CD4-positive, alpha-beta T cell treated with Interleukin-15 for 1 hour (primary cell): ENCODE data around the gene JAG1.

Experiments
- DNase-seq: peaks from one replicate; pipeline ENCODE4 v3.0.0-alpha.2; 2020

Gene JAG1

DNA sequence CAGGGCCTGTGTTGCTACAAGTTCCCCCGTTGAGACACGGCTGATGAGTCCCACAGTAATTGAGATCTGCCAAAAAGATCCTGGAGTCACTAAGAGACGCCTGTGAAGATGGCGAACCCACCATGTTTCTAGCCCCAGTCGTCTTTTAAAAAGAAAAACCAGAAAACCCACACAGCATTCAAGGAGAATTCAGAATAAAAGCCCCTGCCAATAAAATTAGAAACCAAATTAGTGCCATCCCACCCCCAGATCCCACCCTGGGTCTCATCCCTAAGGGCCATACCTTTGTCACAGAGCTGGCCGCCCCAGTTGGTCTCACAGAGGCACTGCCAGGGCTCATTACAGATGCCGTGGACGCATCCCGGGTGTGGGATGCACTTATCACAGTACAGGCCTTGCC lies 21.6 kb downstream of the JAG1 start:
- DNase-seq: no peak

DNA sequence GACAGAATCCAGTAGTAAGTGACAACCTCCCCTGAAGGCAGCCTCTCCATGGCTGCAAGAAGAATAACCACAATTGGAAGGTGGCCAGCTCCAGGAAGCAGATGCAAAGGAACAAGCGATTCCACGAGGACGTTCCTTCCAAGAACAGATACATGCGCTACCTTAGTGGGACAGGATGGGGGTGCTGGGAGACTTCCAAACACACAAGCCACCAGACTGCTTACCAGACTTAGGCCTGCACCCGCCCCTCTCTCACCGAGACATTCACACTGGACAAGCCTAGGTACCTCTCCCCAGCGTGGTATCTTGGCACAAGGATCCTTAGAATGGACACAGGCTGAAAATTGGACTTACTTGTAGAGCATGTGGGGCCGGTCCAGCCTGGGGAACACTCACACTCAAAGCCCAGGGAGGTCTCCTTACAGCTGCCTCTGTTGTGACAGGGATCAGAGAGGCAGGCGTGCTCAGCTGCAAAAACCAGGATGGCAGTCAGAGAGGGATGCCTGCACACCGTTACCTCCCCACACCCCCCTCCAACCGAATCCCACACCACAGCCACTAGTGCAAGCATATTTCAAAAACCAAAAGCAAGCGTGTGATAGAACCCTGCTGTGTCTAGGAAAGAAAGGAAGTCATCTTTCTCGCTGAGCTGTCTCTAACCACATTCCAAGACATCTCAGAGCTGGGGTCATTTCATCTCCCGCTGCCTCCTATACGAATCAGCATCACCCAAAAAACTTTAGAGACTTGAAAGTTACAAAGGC lies 22.4 kb downstream of the JAG1 start:
- no peak for DNase-seq

DNA sequence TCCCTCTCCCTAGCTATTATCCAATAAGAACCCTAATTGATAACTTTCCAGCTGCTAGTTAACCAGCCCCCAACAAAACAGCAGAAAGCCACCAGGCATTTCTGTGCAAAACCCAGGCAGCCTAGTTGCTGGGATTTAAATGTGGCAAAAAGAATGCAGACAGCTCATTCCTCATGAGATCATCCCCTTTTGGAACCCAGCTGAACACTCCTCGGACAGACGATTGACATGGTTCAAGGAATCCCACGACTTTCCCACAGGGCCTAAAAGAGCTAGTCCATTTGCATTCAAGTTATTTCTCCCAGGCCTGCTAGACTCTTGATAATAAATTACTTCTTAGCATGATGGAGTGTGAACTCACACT lies 24.0 kb downstream of the JAG1 start:
- DNase-seq: no peak

DNA sequence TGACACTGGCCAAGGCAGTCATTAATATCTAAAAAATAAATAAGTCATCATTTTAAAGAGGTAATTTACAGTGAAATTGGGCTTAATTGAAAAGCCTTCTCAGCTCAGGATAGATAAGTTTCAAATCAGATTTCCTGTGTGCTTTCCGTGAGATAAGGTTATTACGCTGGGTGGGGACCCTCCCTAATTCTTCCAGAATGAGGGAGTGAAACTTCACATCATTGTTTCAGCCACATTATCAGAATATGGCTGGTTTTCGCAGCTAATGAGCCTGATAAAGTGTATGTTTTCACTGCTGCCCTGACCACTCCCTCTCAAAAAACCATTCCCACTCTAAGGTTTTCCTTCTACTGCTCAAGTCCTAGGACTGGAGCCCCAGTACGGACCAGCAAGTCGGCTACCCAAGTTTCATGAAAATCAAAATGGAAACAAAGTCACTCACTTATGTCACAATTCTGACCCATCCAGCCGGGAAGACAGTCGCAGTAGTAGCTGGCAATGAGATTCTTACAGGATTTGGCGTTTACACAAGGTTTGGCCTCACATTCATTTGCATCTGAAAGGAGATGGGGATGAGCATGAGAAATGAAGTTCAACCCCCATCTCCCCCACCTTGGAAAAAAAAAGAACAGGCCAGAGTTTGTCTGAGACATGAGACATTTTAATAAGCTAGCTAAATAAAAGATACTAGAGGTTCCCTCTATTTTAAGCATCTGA lies 24.6 kb downstream of the JAG1 start:
- DNase-seq: no peak

DNA sequence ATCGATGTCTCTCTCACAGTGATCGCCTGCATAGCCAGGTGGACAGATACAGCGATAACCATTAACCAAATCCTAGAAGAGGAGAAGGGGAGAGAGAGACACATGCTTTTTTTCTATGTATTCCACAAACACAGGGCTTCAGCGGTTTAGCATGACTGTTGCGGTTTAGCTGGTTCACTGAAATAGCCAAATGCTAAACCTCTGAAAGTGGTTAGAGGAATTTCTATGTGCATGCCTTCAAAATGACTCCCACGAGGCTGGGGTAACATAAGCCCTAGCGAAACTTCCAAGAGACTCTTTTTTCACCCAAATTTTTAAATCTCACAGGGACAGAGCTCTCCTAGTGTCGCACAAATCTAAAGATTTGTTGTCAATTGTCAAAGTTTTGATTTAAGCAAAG lies 25.1 kb downstream of the JAG1 start:
- no peak for DNase-seq

DNA sequence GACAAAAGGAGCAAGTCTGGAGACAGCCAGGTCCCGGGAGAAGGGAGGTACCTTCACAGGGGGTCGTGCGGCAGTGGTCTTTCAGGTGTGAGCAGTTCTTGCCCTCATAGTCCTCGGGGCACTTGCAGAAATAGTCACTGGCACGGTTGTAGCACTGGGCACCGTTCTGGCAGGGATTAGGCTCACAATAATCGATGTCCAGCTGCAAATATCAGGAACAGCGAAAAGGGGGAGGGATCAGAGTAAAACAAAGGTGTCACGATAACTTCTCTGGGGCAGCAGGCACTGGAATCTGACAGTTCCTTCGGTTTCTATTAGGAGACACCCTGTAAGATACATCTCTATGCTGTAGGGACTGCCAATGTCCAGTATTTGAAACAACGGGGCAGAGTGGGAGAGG lies 25.9 kb downstream of the JAG1 start:
- DNase-seq: no peak

DNA sequence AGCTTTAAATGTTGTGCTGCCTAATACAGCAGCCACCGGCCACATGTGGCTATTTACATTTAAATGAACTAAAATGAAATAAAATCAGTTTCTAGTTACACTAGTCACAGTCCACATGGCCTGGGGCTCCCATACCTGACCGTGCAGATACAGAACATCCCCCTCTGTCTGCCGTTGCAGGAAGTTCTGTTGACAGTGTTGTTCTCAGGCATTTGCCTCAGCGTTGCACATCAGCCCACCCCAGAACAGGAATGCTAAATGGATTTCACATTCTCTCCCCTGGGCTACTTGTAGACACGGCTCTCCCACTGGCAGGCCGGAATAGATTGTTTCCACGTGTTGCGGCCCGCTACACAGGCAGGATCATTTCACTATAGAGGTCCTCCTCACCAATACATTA lies 26.3 kb downstream of the JAG1 start:
- DNase-seq: no peak

DNA sequence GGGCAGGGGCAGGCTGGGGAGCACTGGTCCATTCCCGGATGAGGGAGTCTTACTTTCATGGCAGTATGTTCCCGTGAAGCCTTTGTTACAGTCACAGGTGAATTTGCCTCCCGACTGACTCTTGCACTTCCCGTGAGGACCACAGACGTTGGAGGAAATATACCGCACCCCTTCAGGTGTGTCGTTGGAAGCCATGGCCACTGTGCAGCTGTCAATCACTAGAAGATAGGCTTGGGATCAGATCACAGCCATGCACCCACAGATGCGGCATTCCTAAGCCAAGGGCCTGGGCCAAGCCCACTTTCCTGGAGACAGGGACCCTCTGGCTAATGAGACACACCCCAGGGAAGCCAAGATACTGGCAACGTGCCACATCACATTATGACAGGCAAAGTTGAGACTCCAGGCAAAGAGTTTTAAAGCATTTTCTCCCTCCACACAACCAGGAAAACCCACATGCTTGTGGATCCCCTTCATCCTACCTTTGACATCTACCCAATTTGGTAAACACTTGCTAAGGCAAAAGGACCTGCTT lies 26.8 kb downstream of the JAG1 start:
- no peak for DNase-seq

DNA sequence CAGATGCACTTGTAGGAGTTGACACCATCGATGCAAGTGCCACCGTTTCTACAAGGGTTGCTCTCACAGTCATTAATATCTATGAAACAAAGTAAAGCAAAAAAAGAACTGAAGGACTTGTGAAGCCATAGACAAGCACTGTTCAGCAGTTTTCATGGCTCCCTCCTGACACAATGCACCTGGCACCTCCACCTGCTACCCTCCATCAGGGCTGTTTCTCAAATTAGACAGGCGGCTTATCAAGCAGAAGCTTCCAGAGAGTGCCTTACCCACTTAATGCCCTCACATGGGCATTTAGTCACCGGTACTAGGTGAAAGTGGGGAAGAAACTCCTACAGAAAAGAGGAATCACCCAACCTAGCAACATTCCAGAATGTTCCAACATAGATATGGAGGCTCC lies 27.8 kb downstream of the JAG1 start:
- DNase-seq: no peak

DNA sequence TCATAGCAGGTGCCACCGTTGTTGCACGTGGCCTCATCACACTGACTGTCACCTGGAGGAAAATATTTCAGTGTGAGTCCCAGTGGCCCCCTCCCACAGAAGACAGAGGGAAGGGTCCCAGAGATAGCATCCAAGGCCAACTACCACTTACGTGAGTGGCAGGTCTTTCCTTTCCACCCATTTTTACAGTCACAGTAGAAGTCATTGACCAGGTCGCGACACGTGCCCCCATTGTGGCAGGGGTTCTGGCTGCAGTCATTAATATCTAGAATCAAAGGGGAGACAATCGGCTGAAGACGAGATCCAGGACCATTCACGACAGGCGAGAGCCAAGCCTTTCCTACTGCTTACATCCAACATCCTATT lies 28.6 kb downstream of the JAG1 start:
- DNase-seq: no peak

DNA sequence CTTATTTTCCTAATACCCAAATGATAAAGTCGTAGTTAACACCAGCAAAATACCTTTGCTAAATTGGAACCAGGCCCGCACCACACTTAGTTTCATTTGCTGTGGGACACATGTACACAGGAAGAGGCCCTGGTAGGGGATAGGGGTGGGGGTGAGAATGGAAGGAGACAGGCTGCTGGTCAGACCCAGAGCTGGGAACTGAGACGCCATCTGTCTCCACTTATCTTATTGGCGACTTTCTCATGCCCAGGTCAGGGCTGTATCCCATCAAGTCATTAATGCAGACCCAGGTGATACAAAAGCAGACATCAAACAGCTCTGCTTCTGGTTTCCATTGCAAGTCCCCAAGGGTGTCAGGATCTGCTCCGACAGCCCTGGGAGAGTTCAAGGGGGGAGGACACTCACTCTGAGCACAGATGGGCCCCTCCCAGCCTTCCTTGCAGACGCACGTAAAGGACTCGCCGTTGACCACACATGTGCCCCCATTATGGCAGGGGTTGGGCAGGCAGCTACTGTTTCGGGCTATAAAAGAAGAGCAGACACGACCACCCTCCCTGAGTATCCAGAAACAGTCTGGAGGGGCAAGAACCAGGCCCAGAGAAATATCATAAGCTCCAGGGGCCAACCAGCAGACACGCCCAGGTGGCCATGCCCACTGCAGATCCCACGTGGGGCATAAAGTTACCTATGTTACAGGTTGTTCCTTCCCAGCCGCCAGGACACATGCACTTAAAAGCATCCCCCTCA lies 29.2 kb downstream of the JAG1 start:
- no peak for DNase-seq

DNA sequence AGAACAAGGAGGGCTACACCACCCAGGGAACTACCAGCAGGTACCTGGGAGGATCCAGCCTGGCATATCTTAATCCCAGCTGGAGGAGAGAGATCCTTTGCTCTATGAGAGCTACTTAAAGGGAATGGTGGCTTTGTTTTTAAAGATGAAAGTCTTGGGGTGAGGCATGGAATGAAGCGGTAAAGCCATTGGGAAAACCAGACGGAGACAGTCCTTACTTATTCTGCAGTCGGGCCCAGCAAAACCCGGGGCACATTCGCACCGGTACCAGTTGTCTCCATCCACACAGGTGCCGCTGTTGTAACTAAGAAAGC lies 30.3 kb downstream of the JAG1 start:
- DNase-seq: no peak

DNA sequence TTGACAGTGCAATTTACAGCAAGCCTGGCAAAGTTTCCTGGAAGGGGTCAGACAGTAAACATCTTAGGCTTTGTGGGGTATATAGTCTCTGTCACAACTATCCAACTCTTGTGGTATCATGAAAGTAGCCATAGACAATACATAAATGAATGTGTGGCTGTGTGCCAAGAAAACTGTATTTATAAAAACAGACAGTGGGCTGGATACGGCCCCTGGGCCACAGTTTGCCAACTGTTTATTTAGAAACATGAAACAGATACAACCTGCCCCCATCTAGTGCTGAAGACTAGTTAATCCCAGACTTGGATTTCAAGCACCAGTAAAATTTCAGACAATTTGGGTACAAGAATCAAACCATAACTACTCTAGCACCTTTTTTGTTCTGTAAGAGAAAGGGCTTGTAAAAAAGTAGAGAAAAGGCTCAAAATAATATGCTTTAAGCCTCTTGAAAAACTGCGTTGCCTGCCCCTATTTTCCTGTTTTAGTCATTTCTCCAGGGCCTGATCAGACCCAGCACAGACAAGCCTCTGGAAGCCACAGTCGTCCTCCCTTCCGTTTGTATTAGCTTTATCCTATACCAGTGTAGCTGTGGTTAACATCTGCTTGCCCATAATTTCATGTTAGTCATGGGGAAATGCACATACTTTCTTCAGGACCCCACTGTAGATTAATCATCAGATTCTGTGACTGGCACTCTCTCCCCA lies 30.8 kb downstream of the JAG1 start:
- no peak for DNase-seq

DNA sequence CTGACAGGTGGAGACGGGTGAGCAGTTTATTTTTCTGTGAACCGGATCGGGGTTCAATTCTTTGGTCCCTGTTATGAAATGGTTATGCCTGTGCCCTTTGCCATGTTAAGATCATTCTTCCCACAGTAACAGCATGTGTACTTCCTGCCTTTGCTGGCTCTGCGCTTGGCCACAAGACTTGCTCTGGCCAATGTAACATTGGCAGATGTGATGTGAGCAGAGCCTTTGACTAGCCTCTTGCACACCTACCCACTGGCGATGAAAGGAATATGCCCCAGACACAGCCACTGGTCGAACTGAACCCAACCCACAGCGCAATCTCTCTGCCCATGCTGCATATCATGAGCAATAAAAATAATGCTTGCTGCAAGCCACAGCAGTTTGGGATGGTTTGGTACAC lies 31.9 kb downstream of the JAG1 start:
- DNase-seq: no peak

DNA sequence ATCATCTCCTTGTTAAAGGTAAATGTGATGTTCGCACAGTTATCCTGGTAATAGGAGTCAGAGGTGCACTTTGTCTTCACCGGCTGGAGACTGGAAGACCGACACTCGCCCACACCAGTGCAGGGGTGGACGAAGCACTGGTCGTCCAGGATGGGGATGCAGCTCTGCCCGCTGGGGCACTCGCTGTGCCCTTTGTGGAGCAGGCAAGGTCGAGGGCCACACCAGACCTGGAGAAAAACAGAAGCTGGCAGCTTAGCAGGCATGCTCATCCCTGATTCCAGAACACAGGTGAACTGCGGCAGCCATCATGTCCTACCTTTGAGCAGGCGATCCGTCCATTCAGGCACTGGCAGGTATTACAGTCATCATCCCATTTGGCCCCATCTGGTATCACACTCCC lies 32.3 kb downstream of the JAG1 start:
- DNase-seq: no peak

DNA sequence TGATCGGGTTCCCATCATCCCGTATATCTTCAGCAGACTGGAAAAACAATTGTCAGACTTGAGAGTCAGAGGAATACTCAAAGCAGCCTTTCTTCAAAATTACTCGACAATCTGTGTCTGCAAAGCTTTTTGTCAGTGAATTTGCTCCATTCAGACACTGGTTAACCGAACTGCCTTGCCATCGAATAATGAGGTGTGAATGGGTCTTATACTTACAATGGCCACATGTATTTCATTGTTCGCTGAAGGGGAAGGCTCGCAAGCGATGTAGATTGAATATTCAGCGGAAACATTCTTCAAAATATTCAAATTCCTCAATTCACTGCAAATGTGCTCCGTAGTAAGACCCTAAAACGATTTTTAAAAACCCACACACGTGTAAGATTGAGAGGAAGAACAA lies 32.9 kb downstream of the JAG1 start:
- no peak for DNase-seq

DNA sequence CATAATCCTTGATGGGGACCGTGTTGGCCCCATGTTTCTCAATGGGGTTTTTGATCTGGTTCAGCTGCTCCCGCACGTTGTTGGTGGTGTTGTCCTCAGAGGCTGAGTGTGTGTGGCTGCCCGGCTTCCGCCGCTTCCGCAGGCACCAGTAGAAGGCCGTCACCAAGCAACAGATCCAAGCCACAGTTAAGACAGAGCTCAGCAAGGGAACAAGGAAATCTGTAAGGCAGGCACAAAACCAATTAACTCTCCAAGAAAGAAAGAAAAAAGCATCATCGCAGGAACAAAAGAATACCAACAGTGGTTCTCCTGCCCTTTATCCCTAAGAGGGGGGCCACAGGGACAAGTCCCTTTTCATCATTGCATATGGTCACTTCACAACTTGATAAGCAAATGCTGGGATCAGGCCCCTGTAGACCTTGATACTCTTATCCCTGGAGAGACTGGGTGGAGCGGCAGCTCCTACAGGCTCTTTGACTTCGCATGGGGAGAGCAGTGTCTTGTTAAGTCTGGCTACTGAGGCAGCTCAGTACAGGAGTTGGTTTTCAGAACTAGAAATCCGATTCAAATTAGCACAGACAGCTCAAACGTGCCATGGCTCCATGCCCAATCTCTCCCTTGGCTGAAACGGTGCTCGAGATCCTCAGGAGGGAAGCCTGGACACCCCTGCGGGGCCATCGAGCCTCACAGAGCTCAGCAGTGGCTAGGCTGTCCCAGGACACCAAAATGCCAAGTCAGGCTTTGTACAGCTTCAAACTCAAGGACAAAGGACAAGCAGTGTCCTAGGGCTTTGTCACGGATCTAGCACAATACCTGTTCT lies 33.9 kb downstream of the JAG1 start:
- DNase-seq: no peak

DNA sequence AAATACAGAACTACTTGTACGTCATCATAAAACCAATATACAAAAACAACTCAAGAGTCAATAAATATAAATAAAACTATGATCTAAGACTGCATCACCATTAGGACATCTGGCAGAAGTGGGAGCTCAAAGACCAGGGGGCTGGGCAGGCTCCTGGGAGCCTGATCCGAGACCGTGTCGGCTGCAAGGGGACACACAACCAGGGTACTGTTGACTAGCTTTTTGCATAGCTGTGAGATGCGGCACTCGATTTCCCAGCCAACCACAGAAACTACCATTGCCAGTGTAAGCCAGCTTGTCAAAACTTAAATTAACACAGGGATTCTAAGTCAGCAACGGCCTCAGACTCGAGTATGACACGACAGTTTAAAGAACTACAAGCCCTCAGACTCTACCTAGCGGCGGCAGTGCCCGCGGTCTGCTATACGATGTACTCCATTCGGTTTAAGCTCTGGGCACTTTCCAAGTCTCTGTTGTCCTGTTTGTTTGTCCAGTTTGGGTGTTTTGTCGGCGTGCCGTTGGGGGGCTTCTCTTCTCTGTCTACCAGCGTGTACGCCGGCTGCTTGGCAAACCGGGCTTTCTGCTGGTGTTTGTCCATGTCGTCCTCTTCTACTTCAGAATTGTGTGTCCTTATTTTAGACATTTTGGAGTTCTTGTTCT lies 34.6 kb downstream of the JAG1 start:
- no peak for DNase-seq

DNA sequence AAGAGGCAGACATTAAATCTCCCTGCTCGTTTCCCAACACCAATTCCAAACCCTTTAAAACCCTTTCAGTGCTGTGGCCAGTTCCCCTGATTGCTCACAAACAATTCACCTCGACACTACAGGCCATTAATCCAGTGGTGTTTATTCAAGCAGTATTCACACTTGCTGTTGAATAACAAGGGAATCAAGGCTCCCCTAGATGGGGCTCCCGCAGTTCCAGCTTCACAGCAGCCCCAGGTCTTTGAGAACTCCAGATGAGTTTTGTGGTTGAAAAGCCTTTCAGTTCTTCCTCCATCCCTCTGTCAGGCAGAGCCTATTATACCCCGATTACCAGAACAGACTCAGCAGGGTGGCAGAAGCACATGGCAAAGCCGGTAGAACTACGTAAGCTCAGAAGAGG lies 36.2 kb downstream of the JAG1 start:
- DNase-seq: no peak

DNA sequence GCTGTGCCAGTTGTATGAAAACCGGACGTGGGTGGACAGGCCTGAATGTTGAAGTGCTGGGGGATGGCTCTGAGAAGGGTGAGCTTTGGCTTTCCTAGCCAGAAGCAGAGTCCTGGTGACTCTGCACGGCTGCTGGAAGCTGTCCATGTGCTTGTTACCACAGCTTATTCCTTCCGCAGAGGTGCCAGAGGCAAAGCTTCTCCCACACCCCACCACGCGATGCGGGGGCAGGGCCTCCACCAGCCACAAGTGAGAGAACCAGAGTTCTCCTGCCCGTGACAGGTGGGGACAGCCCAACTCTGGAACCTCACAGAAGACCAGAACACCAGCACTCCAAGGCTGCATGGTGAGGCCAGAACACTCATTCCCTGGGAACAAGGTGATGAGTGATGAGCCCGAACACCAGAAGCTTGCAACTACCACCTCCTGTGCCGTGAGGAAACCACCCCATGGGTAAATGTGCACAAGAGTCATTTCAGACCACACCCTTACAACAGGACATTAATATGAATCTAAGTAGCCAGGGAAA lies 36.7 kb downstream of the JAG1 start:
- no peak for DNase-seq

DNA sequence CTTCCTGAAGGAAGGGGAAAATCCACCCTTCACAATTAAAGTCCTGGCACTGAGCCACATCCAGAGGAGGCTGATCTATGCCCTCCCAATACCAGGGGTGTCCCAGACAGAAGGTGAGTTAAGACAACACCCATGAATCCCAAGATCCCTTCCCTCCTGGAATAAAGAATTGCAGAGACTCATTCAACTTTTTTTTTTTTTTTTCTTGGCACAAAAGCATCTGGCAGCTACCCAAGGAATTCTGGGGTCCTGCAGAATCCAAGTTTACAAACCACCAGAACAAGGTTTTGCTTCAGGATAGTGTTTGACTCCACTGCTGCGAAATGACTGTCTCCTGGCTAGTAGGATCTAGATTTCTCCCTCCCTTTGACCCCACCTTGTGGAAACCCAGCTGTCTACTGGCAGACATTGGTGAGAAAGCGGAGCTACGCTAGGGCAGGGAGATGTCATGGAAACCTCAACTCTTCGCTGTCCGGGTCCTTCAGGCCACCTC lies 37.4 kb downstream of the JAG1 start:
- no peak for DNase-seq
